WI38 (cell line): ENCODE results near the gene PCDHGA5.
"Not testable (repeated sequence)": the region's sequence is repeated elsewhere in the genome, so short reads cannot be mapped to it uniquely, and the experiment has no call there.

Experiments used
- H3K4me3 ChIP-seq: 2 replicates; pipeline ENCODE4 v1.5.1; 2011; ENCODE audit warnings: low read depth, mild to moderate bottlenecking, control low read depth, low read length
- TF ChIP-seq, protein P1 (sequence below): IDR thresholded peaks from 2 replicates; pipeline ENCODE4 v1.5.1; 2012; ENCODE audit warnings: low read depth, mild to moderate bottlenecking, control low read depth, low read length

Gene PCDHGA5

DNA sequence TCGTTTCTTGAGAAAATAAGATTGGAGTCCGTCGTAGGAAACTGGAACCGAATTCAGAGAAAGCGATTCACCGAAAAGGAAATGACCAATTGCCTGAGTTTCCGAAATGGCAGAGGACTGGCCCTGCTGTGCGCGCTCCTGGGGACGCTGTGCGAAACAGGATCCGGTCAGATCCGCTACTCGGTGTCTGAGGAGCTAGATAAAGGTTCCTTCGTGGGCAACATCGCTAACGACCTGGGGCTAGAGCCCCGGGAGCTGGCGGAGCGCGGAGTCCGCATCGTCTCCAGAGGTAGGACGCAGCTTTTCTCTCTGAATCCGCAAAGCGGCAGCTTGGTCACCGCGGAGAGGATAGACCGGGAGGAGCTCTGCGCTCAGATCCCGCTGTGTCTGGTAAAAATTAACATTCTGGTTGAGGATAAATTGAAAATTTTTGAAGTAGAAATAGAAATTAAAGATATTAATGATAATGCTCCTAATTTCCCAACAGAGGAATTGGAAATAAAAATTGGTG lies 20.0 kb upstream of the PCDHGA5 start:
- TF ChIP-seq, protein P1, sequence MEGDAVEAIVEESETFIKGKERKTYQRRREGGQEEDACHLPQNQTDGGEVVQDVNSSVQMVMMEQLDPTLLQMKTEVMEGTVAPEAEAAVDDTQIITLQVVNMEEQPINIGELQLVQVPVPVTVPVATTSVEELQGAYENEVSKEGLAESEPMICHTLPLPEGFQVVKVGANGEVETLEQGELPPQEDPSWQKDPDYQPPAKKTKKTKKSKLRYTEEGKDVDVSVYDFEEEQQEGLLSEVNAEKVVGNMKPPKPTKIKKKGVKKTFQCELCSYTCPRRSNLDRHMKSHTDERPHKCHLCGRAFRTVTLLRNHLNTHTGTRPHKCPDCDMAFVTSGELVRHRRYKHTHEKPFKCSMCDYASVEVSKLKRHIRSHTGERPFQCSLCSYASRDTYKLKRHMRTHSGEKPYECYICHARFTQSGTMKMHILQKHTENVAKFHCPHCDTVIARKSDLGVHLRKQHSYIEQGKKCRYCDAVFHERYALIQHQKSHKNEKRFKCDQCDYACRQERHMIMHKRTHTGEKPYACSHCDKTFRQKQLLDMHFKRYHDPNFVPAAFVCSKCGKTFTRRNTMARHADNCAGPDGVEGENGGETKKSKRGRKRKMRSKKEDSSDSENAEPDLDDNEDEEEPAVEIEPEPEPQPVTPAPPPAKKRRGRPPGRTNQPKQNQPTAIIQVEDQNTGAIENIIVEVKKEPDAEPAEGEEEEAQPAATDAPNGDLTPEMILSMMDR: no peak
- H3K4me3 ChIP-seq: 0 out of 2 replicates have a peak overlapping the region, but pooled peaks have one; percentile 0

DNA sequence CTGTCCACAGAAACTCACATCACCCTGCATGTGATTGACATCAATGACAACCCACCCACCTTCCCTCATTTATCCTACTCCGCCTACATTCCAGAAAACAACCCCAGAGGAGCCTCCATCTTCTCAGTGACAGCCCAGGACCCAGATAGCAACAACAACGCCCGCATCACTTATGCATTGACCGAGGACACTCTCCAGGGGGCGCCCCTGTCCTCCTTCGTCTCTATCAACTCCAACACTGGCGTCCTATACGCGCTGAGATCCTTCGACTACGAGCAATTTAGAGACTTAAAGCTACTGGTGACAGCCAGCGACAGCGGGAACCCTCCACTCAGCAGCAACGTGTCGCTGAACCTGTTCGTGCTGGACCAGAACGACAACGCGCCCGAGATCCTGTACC lies 18.6 kb upstream of the PCDHGA5 start:
- TF ChIP-seq, protein P1: no peak
- no peak overlapping the region for H3K4me3 ChIP-seq

DNA sequence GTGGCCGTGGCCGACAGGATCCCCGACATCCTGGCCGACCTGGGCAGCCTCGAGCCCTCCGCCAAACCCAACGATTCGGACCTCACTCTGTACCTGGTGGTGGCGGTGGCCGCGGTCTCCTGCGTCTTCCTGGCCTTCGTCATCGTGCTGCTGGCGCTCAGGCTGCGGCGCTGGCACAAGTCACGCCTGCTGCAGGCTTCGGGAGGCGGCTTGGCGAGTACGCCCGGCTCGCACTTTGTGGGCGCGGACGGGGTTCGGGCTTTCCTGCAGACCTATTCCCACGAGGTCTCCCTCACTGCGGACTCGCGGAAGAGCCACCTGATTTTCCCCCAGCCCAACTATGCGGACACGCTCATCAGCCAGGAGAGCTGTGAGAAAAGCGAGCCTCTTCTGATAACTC lies 17.9 kb upstream of the PCDHGA5 start:
- not testable (repeated sequence) for H3K4me3 ChIP-seq

DNA sequence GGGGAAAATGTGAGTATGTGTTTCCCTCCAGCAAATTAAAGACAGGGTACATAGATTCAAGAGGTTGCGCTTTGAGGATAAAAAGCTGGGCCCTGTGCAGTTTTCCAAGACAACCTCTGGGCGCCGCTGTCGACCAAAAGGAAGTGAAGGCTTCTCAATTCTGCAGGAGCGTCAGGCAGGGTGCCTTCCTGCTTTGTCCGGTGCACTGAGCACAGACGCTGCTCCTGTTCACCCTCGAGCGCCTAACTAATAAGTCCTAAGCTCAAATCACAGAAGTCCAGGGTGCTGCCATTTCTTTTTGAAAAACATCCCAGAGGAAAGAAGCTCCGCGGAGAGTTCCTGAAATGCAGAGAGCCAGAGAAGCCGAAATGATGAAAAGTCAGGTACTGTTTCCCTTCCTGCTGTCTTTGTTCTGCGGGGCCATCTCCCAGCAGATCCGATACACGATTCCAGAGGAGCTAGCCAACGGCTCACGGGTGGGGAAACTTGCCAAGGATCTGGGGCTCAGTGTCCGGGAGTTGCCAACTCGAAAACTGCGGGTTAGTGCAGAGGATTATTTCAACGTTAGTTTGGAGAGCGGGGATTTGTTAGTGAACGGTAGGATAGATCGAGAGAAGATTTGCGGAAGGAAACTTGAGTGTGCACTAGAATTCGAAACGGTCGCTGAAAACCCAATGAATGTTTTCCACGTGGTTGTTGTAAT lies 13.9 kb upstream of the PCDHGA5 start, which contains the start of gene PCDHGB1:
Gene PCDHGB1, plus strand, starts transcription at position 183 of the 703 bp plus-strand sequence. Its CDS starts 162 bp downstream, at position 345.
- TF ChIP-seq, protein P1: peak; percentile 94
- peak within 1 kb of the TSS; percentile 72 for H3K4me3 ChIP-seq

DNA sequence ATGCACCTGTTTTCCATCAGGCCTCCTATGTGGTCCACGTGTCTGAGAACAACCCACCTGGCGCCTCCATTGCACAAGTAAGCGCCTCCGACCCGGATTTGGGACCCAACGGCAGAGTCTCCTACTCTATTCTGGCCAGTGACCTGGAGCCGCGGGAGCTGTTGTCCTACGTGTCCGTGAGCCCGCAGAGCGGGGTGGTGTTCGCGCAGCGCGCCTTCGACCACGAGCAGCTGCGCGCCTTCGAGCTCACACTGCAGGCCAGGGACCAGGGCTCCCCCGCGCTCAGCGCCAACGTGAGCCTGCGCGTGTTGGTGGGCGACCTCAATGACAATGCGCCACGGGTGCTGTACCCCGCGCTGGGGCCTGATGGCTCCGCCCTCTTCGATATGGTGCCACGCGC lies 12.4 kb upstream of the PCDHGA5 start:
- H3K4me3 ChIP-seq: no peak overlapping the region
- TF ChIP-seq, protein P1: no peak

DNA sequence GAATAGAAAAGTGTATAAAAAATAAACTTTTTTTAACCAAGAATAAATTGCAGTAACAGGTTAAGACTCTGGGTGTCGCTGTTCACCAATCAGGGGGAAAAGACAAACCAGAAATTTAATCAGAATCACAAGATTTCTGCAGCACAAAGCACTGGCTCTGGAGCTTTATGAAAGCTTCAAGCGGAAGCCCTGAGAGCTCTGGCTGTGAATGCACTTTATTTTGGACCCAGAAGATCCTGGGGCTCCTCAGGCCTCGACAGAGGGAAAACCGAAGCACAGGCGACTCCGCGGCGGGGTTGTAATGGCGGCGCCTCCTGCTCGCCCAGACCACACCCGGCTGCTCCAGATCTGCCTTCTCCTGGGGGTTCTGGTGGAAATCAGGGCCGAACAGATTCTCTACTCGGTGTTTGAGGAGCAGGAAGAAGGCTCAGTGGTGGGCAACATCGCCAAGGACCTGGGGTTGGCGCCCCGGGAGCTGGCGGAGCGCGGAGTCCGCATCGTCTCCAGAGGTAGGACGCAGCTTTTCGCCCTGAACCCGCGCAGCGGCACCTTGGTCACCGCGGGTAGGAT lies 9.0 kb upstream of the PCDHGA5 start, which contains the start of gene PCDHGA4:
Gene PCDHGA4, plus strand, starts transcription at position 122 of the 570 bp plus-strand sequence. Its CDS starts 87 bp downstream, at position 209.
- no peak within 1 kb of the TSS; the same call in 1 of the 2 replicates for H3K4me3 ChIP-seq
- TF ChIP-seq, protein P1: peak; percentile 29; the same call in 1 of the 2 replicates

DNA sequence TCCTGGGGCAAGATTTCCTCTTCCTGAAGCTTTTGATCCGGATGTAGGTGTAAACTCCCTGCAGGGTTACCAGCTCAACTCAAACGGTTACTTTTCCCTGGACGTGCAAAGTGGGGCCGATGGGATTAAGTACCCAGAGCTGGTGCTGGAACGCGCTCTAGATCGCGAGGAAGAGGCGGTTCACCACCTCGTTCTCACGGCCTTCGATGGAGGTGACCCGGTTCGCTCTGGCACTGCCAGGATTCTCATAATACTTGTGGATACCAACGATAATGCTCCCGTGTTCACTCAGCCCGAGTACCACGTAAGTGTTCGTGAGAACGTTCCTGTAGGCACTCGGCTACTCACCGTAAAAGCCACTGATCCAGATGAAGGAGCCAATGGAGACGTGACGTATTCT lies 8.3 kb upstream of the PCDHGA5 start:
- TF ChIP-seq, protein P1: no peak
- H3K4me3 ChIP-seq: no peak overlapping the region
